Mucosa of gallbladder (tissue), 1 donor: ENCODE results near the gene DDAH1. TPM values are rescaled to one million over a fixed set of nuclear protein-coding genes. Genes with fewer than 3 reads are reported as not detected.
A peak's percentile ranks its signal among the peaks of the same experiment; 100 is the strongest.

ENCODE experiments used
- DNase-seq: peaks from one replicate; pipeline ENCODE4 v3.0.0-alpha.2; 2020; ENCODE audit warnings: low spot score
- total RNA-seq: library from RNA; stranded (reverse); gene quantifications from one replicate; pipeline ENCODE4 v1.2.1, GENCODE V29; 2021
- donor health status: DM: no; HTN: no; CAD: no.

Gene DDAH1
- total RNA-seq, 1 donor from 2014 or later: 128 TPM

DNA sequence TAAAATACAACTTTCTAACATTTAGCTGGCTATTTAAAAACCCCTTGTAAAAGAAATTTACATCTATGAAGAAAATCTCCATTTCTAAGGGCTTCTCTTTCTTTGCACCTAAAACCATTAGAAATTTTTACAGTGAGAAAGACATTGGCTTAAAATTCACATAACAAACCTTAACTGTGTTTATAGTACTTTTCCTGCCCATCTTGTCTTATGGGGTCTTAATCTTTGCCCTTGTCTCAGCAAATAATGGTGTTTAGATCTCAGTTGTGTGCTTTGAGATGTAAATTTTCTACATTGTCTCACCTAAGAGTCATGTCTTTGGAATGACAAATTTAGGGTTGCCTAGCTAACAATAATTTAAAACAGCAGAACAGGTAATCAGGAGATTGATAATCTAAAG lies 71.5 kb downstream of the DDAH1 start:
- DNase-seq: no peak

DNA sequence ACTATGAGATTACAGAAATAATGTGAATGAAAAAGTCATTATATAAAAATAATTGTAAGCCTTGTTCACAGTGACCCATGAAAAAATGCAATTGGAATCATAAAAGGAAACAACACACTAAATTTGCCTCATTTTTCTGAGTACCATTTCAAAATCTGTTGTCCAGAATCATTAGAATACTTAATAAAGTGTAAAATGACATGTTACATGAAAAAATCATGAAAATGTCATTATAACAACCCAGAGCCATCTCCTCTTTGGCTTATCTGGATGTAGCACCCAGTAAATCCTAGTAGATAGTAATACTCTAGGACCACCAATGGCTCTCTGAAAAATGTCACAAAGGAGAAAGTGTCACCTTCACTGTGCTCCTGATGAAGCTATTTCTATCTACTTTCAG lies 76.5 kb downstream of the DDAH1 start:
- DNase-seq: no peak

DNA sequence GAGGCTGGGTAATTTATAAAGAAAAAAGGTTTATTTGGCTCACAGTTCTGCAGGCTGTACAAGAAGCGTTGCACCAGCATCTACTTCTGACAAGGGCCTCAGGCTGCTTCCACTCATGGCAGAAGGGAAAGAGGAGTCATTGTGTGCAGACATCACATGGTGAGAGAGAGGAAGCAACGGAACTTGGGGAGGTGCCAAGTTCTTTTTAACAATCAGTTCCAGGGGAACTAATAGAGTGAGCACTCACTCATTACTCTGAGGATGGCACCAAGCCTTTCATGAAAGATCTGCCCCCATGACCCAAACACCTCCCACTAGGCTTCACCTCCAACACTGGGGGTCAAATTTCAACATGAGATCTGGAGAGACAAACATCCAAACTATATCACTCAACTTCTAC lies 77.2 kb downstream of the DDAH1 start:
- DNase-seq: no peak

DNA sequence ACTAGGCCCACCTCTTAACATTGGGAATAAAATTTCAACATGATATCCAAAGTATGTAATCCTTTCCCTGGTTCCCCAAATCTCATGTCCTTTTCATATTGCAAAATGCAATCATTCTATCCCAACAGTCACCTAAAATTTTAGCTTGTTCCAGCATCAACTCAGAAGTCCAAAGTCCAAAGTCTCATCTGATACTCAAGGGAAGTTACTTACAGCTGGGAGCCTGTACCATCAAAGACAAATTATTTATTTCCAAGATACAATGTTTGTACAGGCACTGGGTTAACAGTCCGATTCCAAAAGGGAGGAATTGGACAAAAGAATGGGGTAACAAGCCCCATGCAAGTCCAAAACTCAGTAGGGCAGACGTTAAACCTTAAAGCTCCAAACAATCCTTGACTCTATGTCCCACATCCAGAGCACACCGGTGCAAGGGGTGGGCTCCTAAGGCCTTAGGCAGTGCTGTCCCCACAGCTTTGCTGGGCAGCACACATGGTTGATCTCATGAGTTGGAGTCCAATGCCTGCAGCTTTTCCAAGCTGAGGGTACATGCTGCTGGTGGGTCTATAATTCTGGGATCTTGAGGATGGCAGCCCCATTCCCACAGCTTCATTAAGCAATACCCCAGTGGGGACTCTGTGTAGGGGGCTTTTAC lies 78.8 kb downstream of the DDAH1 start:
- DNase-seq: no peak

DNA sequence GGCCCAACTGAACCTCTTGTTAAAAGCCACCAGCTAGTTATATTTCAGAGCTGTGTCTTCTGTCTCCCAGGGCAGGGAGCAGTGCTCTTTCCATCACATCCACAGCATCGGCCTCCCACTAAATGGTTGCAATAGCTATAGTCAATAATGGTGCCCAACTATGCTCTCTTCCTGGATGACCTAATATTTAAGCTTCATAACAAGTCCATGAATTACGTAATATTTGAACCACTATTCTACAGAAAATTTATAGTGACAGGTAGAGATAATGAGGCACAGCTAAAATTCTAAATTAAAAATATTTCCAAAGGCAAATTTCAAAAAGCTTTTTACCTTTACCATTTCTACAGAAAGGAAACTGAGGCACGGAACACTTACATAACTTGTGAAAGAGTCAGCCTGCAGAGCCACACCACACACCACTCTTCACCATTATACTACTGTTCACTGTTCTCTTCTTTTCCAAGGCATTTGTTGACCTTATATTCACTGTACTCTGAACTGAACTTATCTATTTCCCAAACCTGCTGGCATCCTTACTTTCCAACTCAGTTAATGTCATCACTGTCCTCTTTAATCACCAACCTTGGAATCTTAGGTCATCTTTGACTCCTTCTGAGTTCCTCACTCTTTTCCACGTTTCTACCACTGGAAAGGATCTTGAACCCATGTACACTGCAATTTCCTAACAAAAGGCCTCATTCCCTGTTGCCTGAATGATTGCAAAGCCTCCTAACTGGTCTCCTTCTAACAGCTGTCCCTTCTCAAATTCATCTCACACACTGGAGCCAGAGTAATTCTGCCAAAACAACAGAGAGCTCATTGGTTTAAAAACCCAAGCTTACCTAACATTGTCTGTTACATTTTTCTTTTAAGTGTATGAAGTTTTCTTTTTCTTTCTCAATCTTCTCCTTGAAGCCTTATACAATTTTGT lies 85.5 kb downstream of the DDAH1 start:
- DNase-seq: no peak

DNA sequence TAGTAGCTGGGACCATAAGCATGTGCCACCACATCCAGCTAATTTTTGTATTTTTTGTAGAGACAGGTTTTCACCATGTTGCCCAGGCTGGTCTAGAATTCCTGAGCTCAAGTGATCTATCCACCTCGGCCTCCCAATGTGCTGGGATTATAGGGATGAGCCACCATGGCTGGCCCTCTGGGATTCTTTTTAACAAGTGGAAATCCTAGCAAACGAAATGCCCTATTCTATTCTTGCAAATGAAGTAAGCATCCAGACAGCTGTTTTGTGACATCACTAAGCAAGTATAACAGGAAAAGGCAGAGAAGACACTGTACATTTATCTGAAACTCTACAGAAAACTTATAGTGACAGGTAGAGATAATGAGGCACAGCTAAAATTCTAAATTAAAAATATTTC lies 86.4 kb downstream of the DDAH1 start:
- DNase-seq: no peak

DNA sequence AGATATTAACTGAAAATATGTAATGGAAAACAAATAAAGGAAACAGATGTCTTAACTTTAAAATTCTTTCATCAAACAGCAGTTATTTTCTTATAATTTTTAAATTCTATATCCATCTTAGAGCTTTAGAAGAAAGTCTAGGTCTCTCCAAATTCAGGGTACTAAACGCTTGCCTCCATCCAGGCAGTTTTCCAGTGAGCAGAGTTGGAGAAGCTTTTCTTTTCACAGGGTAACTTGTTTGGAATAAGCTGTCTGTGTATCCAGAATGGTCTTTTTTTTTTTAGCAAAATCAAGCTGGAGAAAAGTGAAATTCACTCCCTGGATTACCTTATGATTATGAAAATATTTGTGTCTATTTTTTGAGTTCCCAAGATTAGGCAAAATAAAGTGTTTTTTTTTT lies 88.6 kb downstream of the DDAH1 start:
- DNase-seq: no peak

DNA sequence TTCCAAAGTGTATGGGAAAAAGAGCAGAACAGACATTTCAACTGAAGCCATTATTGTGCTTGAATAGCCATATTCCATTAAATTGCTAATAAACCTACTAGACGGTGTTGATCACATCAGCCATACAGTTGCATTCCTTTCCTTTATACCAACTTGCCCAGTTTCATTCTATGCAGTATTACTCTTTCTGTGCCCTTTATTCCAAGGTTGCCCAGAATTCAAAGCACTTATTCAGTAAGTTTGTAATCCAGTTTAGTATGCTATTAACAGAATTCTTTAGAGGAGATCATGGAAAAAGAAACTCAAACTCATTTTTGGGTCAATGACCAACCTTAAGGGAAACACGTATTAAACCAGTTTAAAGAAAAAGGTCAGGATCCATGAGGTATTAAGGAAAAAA lies 89.5 kb downstream of the DDAH1 start:
- DNase-seq: no peak

DNA sequence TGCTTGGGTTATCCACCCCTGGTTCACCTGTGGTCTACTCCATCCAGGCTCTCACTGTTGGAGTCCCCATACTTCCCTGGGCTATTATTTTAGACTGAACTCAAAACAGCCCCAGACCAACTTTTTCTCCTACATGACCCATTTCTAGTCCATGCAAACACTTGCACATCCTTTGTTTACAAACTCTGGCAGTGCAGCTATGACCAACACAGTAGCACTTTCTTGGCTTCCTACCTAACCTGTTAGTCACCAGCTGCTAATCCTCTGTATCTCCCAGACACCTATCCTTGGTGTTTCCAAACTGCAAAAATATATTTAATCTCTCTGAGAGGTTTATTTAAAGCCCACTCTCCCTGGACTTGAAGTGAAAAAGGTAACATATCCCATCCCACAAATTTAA lies 90.8 kb downstream of the DDAH1 start:
- DNase-seq: peak; percentile 19

DNA sequence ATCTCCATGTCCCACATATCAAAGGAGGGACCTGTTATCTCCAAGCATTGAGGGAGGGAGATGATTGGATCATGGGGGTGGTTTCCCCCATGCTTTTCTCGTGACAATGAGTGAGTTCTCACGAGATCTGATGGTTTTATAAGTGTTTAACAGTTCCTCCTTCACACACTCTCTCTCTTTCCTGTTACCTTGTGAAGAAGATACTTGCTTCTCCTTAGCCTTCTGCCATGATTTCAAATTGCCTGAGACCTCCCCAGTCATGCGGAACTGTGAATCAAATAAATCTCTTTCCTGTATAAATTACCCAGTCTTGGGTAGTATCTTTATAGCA lies 91.6 kb downstream of the DDAH1 start:
- no peak for DNase-seq

DNA sequence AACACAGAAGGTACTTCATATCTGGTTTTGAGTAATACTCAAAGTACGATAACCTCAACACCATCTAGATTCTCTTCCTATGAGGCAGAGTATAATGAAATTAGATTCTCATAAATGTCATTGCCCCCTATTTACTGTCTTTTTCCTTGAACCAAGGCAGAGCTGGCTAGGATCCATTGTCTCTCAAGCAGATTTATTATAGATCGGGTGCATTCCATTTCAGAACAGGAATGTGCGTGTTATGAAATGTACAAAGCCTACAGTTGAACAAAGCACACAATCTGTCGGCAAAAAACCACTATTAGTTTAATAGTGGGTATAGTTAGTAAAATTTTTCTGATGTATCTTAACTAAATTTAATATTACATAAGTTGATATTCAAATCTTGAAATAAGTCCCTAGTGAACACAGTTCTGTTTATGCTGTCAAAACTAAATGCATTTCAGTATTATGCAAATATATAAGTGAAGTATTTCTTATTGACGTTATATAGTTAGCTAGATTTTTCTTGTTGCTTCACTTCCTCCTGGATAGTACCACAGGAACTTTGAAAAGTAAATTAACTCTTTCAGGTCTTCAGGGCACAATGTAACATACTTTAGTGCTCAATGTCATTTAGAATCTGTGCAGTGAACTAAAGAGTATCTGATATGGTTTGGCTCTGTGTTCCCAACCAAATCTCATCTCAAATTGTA lies 92.1 kb downstream of the DDAH1 start:
- DNase-seq: peak; percentile 20

DNA sequence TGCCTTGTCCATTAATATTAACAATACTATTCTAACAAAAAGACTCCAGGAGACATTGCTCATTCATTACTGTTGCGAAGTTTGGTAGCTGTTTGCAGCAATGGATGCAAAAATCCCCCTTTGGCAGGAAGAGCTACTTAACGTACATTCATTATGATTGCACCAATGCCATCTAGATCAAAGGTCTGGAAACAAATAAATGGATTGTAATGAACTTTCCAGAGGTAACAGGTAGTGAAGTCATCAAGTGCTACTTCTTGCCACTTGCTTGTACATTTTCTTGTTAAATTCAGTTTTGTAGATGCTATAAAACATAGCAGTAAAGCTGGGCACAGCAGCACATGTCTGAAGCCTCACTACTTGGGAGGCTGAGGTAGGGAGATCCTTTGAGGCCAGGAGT lies 93.9 kb downstream of the DDAH1 start:
- no peak for DNase-seq

DNA sequence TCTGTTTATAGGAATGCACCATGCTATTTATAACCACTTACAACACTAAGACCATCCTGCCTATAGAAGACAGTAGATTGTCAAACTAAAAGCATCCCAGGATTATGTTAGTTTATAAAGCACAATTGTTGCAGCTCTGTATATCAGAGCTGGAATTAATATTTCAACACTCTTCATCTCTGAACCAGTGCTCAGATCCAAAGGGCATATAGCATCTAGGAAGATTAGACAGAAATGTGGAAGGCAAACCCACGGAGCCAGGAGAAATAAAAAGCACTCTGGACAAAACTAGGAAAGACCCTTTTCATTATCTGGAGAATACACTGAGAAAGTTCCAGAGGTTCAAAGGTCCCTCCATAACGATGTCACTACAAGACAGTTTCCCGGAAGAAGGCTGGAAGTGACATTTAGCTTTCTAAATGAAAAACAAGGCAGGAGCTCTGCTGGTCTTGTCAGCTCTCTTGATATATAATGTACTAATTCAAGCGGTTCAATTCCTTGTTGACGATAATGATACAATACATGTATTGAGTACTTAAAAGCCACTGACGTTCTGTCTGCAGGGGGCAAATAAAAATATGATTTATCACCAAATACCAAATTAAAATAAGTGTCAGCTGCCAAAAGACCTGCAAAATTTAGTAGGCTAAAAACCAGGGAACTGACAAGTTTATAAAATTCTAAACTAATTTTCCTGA lies 96.7 kb downstream of the DDAH1 start:
- DNase-seq: no peak

DNA sequence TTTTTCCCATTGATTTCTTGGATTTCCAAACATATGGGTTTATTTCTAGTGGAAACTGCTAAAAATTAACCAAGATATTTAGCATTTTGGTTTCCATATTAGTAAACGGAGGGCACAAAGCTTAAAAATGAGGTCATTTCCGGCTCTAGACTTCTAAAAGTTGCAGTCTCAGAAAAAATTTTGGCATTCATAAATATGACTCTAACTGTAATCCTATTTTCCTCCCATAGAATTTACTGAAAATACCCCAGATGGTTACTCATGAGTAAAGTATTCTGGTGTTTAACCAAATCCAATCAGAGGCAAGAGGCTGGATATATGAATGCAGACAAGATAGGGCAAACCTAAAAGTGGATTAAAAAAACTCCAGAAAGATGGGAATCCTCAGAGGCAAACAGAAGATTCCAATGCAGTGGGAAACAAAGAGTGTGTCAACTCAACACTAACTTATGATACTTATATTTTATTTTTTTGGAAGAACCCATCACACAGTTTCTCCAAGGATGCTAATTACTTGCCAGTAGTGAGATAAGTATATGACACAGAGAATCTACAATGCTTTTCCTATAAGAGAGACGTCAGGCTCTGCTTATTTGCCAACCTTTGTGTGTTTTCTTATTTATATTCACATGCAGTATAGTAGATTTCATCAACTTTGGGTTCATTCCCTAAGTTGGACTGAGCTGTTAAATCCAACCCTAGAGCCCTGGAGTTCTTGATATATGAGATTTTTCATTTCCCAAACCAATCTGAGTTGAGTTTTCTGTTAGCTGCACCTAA lies 98.4 kb downstream of the DDAH1 start:
- DNase-seq: no peak

DNA sequence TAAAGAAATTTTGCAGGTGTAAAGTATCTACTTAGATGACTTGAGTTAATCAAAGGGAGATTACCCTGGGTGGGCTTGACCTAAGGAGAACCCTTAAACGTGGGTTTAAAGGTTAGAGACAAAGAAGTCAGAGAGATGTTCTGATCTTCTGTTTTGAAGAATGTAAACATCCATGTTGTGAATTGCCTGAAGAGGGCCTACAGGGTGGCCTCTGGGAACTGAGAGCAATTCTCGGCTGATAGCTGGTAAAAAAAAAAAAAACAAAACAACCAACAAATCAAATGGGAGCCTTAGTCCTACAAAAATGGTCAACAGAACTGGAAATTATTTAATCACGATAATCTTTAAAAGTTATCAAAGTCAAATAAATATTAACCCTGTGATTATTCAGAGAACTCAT lies 99.1 kb downstream of the DDAH1 start:
- DNase-seq: no peak

DNA sequence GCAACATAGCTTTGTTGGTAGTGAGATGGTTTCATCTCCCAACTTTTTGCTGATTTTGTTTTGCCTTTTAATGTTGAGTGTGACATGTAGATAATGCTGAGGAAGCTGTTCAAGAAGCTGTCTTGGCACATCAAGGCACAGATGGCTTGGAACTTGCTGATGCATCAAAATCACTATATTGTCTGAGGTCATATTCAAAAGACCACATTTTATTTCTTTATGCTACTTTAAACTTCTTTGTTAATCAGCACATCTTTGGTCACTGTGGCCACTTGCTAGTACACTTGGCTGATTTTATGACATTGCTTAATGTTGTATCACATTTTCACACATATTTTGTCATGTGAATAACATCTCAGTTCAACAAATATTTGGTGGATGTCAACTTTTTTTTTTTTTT lies 101.4 kb downstream of the DDAH1 start:
- DNase-seq: no peak

DNA sequence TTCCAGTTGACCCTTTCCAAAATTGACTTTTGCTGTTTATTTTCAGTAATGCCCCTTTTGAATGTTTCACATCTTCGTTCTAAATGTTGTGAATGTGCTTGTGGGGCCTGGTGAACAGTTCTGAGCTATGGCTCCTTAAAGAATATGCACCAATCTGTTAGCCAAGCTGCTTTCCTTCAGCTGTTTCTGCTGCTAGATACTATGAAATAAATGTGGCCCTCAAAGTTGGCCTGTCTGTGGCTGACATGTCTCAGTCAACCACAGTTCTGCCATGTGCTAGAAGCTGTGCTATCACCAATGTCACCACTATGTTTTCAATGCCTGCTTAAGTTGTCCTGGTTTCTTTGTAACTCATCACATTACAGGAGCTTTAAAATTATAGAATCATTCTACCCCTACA lies 101.9 kb downstream of the DDAH1 start:
- no peak for DNase-seq

DNA sequence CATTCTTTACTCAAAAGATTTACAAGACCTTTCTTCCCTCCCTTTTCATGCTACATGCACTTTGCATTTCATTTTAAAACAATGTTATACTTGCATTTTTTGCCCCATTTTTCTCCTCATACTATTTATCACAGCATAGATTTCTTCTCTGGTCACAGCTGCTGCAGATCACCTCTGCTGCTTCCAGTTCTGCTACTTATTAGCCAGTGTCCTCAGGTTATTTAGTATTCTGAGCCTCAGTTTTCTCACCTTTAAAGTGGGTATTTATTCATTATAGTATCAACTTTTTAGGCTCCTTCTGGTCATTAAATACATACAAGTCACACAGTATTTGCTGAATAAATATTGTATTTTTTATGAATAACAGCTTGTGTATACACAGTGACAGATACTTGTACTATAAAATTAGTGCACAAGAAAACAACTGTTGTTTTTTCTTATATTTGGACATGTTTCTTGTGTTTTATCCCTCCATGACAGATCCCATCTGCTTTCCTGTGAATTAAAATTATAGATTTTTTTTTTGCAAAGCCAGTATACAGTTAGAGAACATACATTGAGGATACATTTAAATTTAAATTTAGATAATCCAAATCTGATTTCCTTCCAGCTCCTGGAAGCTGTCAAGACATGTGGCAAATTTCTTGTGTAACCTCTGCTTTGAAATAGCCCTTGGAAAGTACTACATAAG lies 103.2 kb downstream of the DDAH1 start:
- DNase-seq: no peak

DNA sequence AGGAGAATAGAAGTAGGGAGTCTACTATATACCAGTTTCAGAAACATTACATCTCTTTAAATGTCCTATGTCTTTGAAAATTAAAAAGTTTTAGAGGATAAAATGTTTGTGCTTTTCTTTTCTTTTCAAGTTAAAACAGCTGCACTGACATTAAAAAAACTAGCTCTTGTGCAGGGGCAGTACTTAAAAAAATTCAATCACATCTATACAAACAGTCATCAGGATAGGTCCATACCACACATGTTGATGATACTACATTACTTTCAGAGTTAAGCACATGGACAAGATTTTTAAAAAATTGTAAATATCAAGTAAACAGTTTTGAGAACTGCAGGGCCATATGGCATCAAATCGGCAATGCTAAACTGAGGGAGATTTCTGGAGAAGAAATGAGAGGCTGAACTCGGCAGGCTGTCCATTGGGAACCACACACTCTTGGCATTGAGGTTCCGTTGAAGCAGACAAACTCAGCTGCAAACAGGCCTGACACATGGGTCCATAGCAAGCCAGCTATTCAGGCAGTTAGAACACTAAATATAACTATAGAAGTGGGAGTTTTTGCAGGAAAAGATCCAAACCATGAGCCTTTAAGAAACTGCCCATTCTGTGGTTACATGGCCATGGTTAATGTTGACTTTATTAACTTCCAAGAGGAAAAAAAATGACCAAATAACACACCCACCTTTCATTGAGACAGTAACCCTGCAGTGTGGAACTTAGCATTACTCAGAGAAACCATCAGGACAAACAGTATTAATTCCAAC lies 104.0 kb downstream of the DDAH1 start:
- peak; percentile 12 for DNase-seq
